ENCODE results near the gene BMP5. TPM values are rescaled to one million over a fixed set of nuclear protein-coding genes. Genes with fewer than 3 reads are reported as not detected.

The BMP5 gene
- total RNA-seq, 1 donor from 2014 or later: 11.5 TPM

GRCh38 chr6:55901765-55902270, 26.4 kb upstream of the BMP5 start:
- H3K4me1 ChIP-seq (ENCODE audit: control insufficient read depth in 3 of 3, insufficient read depth in 3 of 3, low read length in 3 of 3): no peaks in the 10 kb centered on the region
- H3K36me3 ChIP-seq (ENCODE audit: control insufficient read depth in 3 of 3, insufficient read depth in 3 of 3, low read length in 3 of 3): no peaks in the 10 kb centered on the region
- no peak overlapping the region for H3K27ac ChIP-seq (ENCODE audit: low read depth, low read length)
- no peaks in the 10 kb centered on the region for H3K9me3 ChIP-seq (ENCODE audit: control insufficient read depth in 3 of 3, low read length in 3 of 3)
- H3K4me3 ChIP-seq (ENCODE audit: low read length in 3 of 3): no peak overlapping the region
- no peak overlapping the region for H3K9ac ChIP-seq (ENCODE audit: low read depth in 1 of 3, low read length in 3 of 3)
- H3K27me3 ChIP-seq (ENCODE audit: control insufficient read depth in 3 of 3, insufficient read depth in 3 of 3, low read length in 3 of 3): no peaks in the 10 kb centered on the region

- Histone ChIP-seq H3K36me3 (ENCODE audit: control insufficient read depth in 3 of 3, insufficient read depth in 3 of 3, low read length in 3 of 3) (no peaks in the 10 kb centered on the region), H3K27me3 (ENCODE audit: control insufficient read depth in 3 of 3, insufficient read depth in 3 of 3, low read length in 3 of 3) (no peaks in the 10 kb centered on the region), H3K4me3 (ENCODE audit: low read length in 3 of 3) (no peak overlapping the region), H3K4me1 (ENCODE audit: control insufficient read depth in 3 of 3, insufficient read depth in 3 of 3, low read length in 3 of 3) (no peaks in the 10 kb centered on the region), H3K9ac (ENCODE audit: low read depth in 1 of 3, low read length in 3 of 3) (no peak overlapping the region), H3K27ac (ENCODE audit: low read depth, low read length) (no peak overlapping the region), H3K9me3 (ENCODE audit: control insufficient read depth in 3 of 3, low read length in 3 of 3) (no peaks in the 10 kb centered on the region)
These were observed 23.0 kb upstream of the BMP5 start for GRCh38 chr6:55898342-55898741.

GRCh38 chr6:55897346-55897745, 22.0 kb upstream of the BMP5 start:
- Histone ChIP-seq H3K36me3 (ENCODE audit: control insufficient read depth in 3 of 3, insufficient read depth in 3 of 3, low read length in 3 of 3) (no peaks in the 10 kb centered on the region), H3K9me3 (ENCODE audit: control insufficient read depth in 3 of 3, low read length in 3 of 3) (no peaks in the 10 kb centered on the region), H3K27ac (ENCODE audit: low read depth, low read length) (no peak overlapping the region), H3K27me3 (ENCODE audit: control insufficient read depth in 3 of 3, insufficient read depth in 3 of 3, low read length in 3 of 3) (no peaks in the 10 kb centered on the region), H3K4me3 (ENCODE audit: low read length in 3 of 3) (no peak overlapping the region), H3K9ac (ENCODE audit: low read depth in 1 of 3, low read length in 3 of 3) (no peak overlapping the region), H3K4me1 (ENCODE audit: control insufficient read depth in 3 of 3, insufficient read depth in 3 of 3, low read length in 3 of 3) (no peaks in the 10 kb centered on the region)

GRCh38 chr6:55895972-55896730, 20.8 kb upstream of the BMP5 start:
- Histone ChIP-seq H3K36me3 (ENCODE audit: control insufficient read depth in 3 of 3, insufficient read depth in 3 of 3, low read length in 3 of 3) (no peaks in the 10 kb centered on the region), H3K27me3 (ENCODE audit: control insufficient read depth in 3 of 3, insufficient read depth in 3 of 3, low read length in 3 of 3) (no peaks in the 10 kb centered on the region), H3K9ac (ENCODE audit: low read depth in 1 of 3, low read length in 3 of 3) (no peak overlapping the region), H3K4me1 (ENCODE audit: control insufficient read depth in 3 of 3, insufficient read depth in 3 of 3, low read length in 3 of 3) (no peaks in the 10 kb centered on the region), H3K4me3 (ENCODE audit: low read length in 3 of 3) (no peak overlapping the region), H3K27ac (ENCODE audit: low read depth, low read length) (no peak overlapping the region), H3K9me3 (ENCODE audit: control insufficient read depth in 3 of 3, low read length in 3 of 3) (no peaks in the 10 kb centered on the region)

GRCh38 chr6:55892749-55893357, 17.5 kb upstream of the BMP5 start:
- Histone ChIP-seq H3K4me3 (ENCODE audit: low read length in 3 of 3) (no peak overlapping the region), H3K36me3 (ENCODE audit: control insufficient read depth in 3 of 3, insufficient read depth in 3 of 3, low read length in 3 of 3) (no peaks in the 10 kb centered on the region), H3K27me3 (ENCODE audit: control insufficient read depth in 3 of 3, insufficient read depth in 3 of 3, low read length in 3 of 3) (no peaks in the 10 kb centered on the region), H3K4me1 (ENCODE audit: control insufficient read depth in 3 of 3, insufficient read depth in 3 of 3, low read length in 3 of 3) (no peaks in the 10 kb centered on the region), H3K27ac (ENCODE audit: low read depth, low read length) (no peak overlapping the region), H3K9ac (ENCODE audit: low read depth in 1 of 3, low read length in 3 of 3) (no peak overlapping the region), H3K9me3 (ENCODE audit: control insufficient read depth in 3 of 3, low read length in 3 of 3) (no peaks in the 10 kb centered on the region)

GRCh38 chr6:55888917-55889316, 13.5 kb upstream of the BMP5 start:
- H3K27ac ChIP-seq (ENCODE audit: low read depth, low read length): no peak overlapping the region
- H3K9ac ChIP-seq (ENCODE audit: low read depth in 1 of 3, low read length in 3 of 3): no peak overlapping the region
- H3K36me3 ChIP-seq (ENCODE audit: control insufficient read depth in 3 of 3, insufficient read depth in 3 of 3, low read length in 3 of 3): no peaks in the 10 kb centered on the region
- H3K9me3 ChIP-seq (ENCODE audit: control insufficient read depth in 3 of 3, low read length in 3 of 3): no peaks in the 10 kb centered on the region
- H3K27me3 ChIP-seq (ENCODE audit: control insufficient read depth in 3 of 3, insufficient read depth in 3 of 3, low read length in 3 of 3): no peaks in the 10 kb centered on the region
- H3K4me1 ChIP-seq (ENCODE audit: control insufficient read depth in 3 of 3, insufficient read depth in 3 of 3, low read length in 3 of 3): no peaks in the 10 kb centered on the region
- H3K4me3 ChIP-seq (ENCODE audit: low read length in 3 of 3): no peak overlapping the region

GRCh38 chr6:55886185-55886836, 10.9 kb upstream of the BMP5 start:
- Histone ChIP-seq H3K27ac (ENCODE audit: low read depth, low read length) (no peak overlapping the region), H3K9me3 (ENCODE audit: control insufficient read depth in 3 of 3, low read length in 3 of 3) (no peaks in the 10 kb centered on the region), H3K9ac (ENCODE audit: low read depth in 1 of 3, low read length in 3 of 3) (no peak overlapping the region), H3K4me3 (ENCODE audit: low read length in 3 of 3) (no peak overlapping the region), H3K36me3 (ENCODE audit: control insufficient read depth in 3 of 3, insufficient read depth in 3 of 3, low read length in 3 of 3) (no peaks in the 10 kb centered on the region), H3K4me1 (ENCODE audit: control insufficient read depth in 3 of 3, insufficient read depth in 3 of 3, low read length in 3 of 3) (no peaks in the 10 kb centered on the region), H3K27me3 (ENCODE audit: control insufficient read depth in 3 of 3, insufficient read depth in 3 of 3, low read length in 3 of 3) (no peaks in the 10 kb centered on the region)

GRCh38 chr6:55882718-55883569, 7.6 kb upstream of the BMP5 start:
- H3K9me3 ChIP-seq (ENCODE audit: control insufficient read depth in 3 of 3, low read length in 3 of 3): no peaks in the 10 kb centered on the region
- no peaks in the 10 kb centered on the region for H3K36me3 ChIP-seq (ENCODE audit: control insufficient read depth in 3 of 3, insufficient read depth in 3 of 3, low read length in 3 of 3)
- H3K27me3 ChIP-seq (ENCODE audit: control insufficient read depth in 3 of 3, insufficient read depth in 3 of 3, low read length in 3 of 3): no peaks in the 10 kb centered on the region
- H3K4me1 ChIP-seq (ENCODE audit: control insufficient read depth in 3 of 3, insufficient read depth in 3 of 3, low read length in 3 of 3): no peaks in the 10 kb centered on the region
- no peak overlapping the region for H3K9ac ChIP-seq (ENCODE audit: low read depth in 1 of 3, low read length in 3 of 3)
- no peak overlapping the region for H3K4me3 ChIP-seq (ENCODE audit: low read length in 3 of 3)
- H3K27ac ChIP-seq (ENCODE audit: low read depth, low read length): no peak overlapping the region

GRCh38 chr6:55877283-55877682, 1.9 kb upstream of the BMP5 start:
- no peaks in the 10 kb centered on the region for H3K4me1 ChIP-seq (ENCODE audit: control insufficient read depth in 3 of 3, insufficient read depth in 3 of 3, low read length in 3 of 3)
- H3K27me3 ChIP-seq (ENCODE audit: control insufficient read depth in 3 of 3, insufficient read depth in 3 of 3, low read length in 3 of 3): no peaks in the 10 kb centered on the region
- H3K9ac ChIP-seq (ENCODE audit: low read depth in 1 of 3, low read length in 3 of 3): no peak overlapping the region
- H3K27ac ChIP-seq (ENCODE audit: low read depth, low read length): no peak overlapping the region
- no peaks in the 10 kb centered on the region for H3K36me3 ChIP-seq (ENCODE audit: control insufficient read depth in 3 of 3, insufficient read depth in 3 of 3, low read length in 3 of 3)
- no peak overlapping the region for H3K4me3 ChIP-seq (ENCODE audit: low read length in 3 of 3)
- H3K9me3 ChIP-seq (ENCODE audit: control insufficient read depth in 3 of 3, low read length in 3 of 3): no peaks in the 10 kb centered on the region

All from skeletal muscle tissue (tissue), 4 donors.